HG03460 (cell line): ENCODE data around the gene PLEKHN1.

Experiments
- ATAC-seq: cut with Tn5 transposase; IDR thresholded peaks from one replicate; pipeline ENCODE4 v1.9.1; 2021; ENCODE audit not compliant: unreplicated experiment

PLEKHN1 gene, protein sequence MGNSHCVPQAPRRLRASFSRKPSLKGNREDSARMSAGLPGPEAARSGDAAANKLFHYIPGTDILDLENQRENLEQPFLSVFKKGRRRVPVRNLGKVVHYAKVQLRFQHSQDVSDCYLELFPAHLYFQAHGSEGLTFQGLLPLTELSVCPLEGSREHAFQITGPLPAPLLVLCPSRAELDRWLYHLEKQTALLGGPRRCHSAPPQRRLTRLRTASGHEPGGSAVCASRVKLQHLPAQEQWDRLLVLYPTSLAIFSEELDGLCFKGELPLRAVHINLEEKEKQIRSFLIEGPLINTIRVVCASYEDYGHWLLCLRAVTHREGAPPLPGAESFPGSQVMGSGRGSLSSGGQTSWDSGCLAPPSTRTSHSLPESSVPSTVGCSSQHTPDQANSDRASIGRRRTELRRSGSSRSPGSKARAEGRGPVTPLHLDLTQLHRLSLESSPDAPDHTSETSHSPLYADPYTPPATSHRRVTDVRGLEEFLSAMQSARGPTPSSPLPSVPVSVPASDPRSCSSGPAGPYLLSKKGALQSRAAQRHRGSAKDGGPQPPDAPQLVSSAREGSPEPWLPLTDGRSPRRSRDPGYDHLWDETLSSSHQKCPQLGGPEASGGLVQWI

GRCh38 chr1:966135-966703 is at the start of gene PLEKHN1:
Gene PLEKHN1, plus strand, starts transcription at chr1:966482. Its CDS starts 50 bp downstream, at chr1:966532.
- peak; percentile 35 for ATAC-seq

DNA sequence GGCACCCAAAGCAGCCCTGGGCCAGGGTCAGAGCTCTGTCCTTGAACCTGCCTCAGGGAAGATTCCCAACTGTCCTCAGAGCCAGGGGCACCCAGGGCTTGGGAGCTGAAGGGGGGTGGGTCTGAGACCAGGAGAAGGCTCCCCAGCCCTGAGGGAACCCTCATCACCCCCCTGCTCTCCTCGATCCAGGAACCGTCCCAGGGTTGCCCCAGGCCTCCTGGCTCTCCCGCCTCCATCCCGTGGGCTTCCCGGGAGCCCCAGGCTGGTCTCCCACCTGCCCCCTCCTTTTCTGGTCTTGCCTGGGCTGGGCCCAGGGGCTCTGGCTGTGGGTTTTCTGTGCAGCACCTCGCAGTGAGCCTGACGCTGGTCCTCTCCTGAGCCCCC is 49.2 kb upstream of the PLEKHN1 start:
- ATAC-seq: no peak

DNA sequence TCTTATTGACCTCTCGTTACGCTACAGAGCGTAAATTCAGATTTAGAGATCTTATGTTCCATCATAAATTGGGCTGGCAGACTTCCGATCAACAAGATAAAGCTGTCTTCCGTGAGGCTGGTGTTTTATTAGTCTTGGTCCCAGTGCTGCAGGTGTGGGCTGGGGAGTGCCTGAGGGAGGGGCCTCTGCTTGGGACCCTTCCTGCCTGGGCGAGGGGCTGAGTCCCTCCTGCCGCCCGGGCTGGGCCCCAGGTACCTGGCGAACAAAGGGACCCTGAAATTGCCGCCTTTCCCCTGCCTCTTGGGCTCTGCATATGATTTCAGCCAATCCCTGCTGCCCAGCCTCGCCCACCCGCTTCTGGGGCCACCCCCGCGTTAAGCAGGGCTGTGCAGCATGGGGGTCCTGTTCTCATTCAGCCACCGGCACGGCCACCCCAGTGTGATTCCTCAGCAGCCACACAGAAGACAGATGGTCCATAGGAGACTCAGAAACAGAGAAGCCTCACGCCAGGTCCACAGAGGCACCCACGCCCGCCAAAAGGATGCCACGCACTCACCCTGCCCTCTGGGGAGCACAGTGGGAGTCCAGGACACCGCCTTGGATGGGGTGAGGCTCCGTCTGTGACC is 48.7 kb upstream of the PLEKHN1 start:
- ATAC-seq: no peak

DNA sequence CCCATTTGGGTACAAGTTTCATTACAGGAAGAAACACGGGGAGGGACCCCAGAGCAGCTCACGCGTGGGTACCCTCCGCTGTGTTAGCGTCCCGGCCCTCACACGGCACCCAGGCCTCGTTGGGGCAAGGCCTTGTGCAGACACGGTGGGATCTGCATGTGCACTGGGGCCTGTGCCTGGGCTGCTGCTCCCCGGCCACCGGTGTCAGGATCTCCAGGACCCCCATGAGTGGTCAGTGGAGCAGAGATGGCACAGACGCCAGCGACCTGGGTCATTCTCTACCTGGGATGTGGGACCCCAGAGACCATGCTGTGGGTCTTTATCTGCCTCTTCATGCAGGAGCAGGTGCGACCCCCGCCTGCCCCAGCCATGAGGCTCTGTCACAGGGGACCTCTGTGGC is 47.9 kb upstream of the PLEKHN1 start:
- no peak for ATAC-seq

DNA sequence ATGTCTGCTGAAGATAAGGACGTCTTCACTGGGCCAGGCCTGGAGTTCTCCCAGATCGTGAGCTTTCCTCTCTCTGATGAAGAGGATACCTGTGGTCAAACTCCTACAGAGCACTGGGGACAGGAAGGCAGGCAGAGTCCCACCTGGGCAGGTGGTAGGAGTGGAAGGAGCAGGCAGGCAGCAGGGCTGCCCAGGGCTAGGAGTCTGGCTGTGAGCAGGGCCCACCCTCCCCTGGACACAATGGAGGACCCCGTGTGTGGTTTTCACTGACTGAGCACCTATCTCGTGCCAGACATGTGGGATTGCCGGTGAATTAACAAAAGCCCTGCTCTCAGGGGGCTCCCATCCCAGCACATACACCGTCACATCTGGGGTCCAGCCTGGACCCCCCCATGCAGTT is 47.4 kb upstream of the PLEKHN1 start:
- ATAC-seq: no peak

DNA sequence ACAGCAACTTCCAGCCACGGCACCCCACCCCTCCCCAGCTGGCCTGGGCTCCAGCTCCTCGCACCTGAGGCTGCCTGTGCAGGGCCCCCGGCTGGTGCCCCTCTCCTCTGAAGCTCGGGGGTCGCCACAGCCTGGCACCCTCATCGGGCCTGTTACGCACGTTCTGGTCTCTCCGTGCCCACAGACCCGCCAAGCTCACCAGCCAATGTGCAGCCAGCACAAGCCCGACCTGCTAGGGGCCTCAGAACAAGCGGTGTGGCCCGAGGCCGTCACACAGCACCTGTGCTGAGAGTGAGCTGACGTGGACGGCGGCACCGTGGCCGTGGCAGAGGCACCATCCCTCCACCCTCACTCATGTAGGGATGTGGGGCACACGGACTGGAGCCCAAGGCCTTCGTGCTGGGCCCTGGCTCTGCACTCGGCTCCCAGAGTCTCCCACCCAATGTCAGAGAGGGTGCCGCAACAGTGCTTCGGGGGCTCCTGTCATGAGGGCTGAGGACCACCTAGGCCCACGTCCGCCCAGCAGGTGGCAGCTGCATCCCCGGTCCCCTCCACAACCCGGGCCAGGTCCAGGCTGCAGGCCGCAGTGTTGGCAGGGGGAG is 46.9 kb upstream of the PLEKHN1 start:
- no peak for ATAC-seq

GRCh38 chr1:920010-920409 is 46.3 kb upstream of the PLEKHN1 start:
- no peak for ATAC-seq

DNA sequence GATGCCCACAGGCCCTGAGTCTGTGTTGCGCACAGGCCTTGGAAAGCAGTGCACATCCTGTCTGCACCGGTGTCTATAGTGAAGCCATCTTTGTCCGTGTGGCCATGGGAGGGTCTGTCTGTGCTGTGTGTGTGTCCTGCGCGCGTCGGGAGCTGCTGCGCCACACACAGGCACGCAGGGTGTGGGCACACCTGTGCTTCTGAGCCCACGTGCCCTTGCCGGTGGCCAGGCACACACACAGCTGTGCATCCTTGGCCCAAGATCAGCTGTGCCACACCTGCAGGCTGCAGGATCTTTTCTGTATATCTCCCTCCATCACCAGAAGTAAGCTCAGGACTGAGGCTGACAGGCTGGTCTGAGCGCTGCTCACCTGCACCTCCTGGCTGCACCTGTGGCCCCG is 45.8 kb upstream of the PLEKHN1 start:
- ATAC-seq: no peak

DNA sequence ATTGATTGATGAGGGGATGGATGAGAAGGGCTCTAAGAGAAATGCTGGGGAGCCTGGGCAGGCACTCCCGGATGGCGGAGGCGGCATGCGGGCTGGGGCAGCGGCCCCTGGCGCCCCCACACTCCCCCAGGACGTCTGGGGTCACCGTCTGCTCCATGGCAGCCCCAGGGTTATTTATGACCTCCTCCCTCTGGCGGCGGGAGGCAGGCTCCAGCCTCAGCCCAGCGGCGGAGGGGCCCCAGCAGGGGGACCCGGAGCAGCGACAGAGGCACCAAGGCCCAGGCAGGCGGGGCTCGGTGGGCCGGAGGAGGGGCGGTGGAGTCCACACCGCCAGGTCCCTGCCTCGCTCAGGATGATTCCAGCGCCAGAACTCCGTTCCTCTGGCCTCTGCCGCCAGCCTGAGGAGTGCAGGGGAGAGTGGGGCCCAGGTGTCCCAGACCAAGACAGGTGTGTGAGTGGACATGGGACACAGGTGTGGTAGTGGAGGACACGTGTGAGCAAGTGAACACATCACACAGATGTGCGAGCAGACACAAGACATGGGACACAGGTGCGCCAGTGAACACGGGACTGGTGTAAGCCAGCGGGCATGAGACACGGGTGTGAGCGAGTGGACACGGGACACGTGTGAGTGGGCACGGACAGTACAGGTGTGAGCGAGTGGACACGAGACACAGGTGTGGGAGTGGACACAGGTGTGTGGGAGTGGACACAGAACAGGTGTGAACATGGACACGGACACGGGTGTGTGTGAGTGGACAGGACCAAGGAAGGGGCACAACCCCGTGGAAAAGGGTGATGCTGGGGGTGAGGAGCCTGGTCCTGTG is 45.1 kb upstream of the PLEKHN1 start:
- no peak for ATAC-seq

DNA sequence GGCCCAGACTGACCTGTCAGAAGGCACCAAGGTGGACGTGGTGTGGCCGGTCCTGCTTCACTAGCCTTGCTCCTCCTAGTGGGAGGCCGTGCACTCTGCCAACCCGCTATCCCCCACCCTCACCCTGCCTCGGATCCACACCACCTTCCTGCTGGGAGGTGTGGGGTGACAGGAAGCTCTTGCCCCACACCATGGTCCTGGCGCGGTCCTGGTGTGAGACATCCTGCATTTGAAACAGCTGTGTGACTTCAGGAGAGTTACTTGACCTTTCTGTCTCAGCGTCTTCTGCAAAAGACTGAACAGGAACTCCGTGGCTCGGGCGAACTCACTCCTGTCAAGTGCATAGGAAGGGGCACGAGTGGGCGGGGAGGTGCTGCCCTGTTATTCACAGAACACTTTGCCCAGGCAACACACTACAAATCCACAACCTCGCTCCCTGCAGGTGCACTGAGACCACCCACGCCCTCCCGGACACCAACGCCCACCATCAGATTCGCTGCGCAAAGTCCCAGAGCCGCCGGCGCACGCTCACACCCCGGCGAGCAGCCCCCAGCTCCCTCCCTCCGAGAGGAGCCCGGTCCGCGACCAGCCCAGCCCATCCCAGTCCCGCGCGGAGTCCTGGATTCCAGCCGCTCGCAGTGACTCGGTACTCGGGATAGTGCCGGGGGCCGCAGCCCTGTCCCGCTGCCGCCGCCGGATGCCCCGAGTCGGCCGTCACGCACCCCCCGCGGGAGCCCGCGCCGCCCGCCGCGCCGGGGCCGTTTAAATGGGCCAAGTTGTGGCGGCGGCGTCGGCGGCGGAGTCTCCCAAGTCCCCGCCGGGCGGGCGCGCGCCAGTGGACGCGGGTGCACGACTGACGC is 42.9 kb upstream of the PLEKHN1 start, which contains the start of gene SAMD11:
Gene SAMD11, plus strand, starts transcription at position 793 of the 860 bp plus-strand sequence. CDS start 509 bp downstream, outside the sequence.
- ATAC-seq: no peak

DNA sequence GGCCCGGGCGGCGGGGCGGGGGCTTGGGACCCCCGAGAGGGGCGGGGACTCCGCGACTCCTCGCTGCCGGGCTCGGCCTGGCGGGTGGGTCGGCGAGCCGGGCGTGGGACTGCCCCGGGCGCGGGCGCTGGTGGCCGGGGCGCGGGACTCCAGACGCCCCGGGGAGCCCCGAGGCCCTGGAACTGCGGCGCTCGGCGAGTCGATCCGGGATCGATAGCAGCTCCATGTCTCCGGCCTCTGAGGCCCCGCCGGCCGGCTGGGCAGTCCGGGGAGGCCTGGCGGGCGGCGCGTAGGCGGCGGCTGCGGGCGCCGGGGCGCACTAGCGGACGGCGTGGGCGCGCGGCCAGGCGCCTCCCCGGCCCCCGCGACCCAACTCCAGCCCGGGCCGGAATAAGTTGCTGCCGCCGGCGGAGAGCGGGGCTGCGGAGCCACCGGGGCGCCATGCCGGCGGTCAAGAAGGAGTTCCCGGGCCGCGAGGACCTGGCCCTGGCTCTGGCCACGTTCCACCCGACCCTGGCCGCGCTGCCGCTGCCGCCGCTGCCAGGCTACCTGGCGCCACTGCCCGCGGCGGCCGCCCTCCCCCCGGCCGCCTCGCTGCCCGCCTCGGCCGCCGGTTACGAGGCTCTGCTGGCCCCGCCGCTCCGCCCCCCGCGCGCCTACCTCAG is 42.2 kb upstream of the PLEKHN1 start:
- ATAC-seq: no peak

DNA sequence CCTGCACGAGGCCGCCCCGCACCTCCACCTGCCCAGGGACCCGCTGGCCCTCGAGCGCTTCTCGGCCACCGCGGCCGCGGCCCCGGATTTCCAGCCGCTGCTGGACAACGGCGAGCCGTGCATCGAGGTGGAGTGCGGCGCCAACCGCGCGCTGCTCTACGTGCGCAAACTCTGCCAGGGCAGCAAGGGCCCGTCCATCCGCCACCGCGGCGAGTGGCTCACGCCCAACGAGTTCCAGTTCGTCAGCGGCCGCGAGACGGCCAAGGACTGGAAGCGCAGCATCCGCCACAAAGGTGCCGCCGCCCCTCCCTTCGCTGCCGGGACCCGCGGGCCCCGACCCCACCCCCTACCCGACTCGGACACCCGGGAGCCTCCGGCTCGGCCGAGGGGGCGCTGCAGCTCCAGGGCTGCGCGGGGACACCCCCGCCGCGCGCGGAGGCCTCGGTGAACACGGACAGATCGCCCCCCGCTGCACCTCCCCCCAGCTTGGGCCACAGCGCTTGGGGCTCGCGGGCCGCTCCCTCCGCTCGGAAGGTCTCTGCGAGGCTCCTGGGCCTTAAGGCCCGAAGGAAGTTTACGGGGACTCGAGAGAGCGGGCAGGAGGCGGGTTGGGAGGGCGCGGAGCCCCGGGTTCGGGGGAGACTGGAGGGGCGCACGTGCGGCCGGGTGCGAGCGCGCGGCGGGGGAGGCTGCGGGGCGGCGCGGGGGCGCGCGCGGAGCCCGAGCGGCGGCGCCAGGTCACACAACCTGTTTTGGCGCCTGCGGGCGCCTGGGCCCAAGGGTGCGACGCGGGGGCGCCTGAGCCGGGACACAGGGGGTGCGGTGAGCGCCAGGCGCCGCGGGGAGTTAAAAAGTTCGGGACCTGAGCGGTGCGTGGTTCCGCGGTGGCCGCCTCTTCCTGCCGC is 41.4 kb upstream of the PLEKHN1 start:
- ATAC-seq: no peak

GRCh38 chr1:925561-926421 is 40.5 kb upstream of the PLEKHN1 start:
- no peak for ATAC-seq

DNA sequence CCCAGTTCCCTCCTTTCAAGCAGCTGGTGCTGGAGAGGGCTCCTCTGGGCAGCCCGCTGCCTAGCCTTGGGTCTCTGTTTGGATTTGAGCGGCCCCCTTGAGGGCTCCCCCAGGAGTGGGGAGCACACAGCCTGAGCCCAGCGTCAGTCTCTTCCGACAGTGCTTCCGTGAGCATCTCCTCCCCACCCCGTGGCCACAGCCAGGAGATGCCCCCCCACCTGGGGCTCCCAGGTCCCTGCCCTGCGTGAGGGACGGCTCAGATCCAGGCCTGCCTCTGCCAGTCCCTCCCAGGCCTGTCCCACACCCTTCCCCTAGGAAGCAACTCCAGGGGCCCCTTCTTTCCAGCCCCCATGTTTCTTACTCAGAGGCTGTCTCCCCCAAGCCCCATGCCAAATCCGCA is 39.0 kb upstream of the PLEKHN1 start:
- ATAC-seq: no peak

GRCh38 chr1:927748-928147 is 38.5 kb upstream of the PLEKHN1 start:
- ATAC-seq: no peak

DNA sequence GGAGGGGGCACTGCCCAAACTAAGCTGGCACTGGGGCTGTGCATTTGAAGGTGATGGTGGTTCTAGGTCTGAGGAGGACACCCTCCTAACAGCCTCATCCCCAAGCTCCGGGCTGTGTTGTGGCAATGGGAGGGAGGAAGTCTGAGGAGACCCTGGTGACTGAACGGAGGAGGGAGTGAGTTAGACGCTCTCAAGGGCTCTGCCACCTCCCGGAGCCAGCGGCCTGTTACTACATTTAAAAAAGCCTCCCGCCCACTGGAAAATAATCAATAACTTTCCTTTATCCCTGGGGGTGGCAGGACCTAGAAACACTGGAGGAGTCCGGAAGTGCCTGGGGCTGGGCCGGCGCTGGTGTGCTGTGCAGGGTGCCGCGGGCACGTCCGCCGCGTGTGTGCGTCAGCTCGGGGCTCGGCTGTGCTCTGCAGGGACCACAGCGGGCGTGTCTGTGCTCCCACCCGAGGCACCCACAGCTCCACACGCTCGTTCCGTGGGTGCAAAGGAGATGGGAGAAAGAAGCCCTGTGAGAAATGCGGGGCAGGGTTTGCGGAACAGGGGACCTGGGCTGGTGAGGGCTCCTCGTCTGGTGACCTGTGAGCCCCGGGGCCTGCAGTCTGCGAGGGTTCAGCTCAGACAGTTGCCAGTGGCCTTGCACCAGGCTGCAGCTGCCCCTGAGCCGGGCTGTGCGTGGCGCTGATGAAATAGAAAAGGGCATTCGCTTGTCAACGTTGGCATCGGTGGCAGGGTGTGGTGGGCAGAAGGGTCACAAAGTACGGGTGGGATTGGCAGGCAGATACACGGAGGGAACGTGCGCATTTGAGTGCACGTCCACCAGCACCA is 37.2 kb upstream of the PLEKHN1 start:
- no peak for ATAC-seq
